Activated CD8-positive, alpha-beta memory T cell treated with anti-CD3 and anti-CD28 coated beads for 4 hours (primary cell): Measurements from ENCODE around the gene F5.

Experiments used
- DNase-seq, 2 donors: peaks; one replicate each; pipeline ENCODE4 v3.0.0-alpha.2; 2020; ENCODE audit warnings: low read depth in 2 of 2

F5 gene

GRCh38 chr1:169478094-169478672, 108.1 kb downstream of the F5 start:
- DNase-seq = no peak

- no peak for DNase-seq
Observed at GRCh38 chr1:169475806-169476387, 110.4 kb downstream of the F5 start.

DNA sequence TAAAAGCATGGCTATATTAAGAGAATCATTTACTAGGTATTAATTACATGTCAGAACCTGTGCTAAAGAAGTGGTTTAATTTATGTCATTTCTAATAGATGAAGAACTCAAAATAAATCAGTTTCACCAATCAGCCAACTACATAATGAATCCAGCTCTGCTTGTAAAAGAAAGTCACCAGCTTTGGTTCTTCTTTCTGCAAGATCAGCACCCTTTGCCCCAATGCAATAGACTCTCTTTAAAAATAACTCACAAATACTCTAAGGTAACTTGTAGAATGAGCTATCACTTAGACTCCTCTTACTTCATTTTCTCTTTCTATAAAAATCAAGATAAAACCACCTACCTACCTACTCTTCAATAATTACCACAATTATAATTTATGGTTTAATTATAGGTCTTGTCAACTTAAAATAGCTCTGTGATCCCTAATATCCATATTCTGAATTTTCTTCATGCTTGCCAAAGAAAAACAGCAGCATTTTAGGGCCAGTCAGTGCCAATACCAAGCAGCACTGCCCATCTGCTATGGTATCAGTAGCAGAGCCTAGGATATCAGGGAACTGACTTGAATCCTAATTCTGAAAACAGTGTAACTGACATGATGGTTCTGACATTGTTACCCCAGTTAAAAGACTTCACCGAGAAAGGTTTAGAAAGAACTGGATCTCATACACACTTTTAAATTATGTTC, 111.8 kb downstream of the F5 start:
- DNase-seq = no peak

DNA sequence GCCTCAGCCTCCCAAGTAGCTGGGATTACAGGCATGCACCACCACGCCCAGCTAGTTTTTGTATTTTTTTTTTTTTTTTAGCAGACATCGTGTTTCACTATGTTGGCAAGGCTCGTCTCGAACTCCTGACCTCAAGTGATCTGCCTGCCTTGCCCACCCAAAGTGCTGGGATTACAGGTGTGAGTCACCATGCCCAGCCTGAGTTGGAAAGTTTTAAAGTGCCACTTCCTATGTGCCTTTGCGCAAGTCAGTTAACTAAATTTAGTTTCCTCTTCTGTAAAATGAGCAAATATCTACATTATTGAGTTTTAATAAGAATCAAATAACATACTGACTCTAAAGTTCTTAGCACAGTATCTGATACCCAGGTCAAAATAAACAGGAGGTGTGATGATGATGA, 112.9 kb downstream of the F5 start:
- DNase-seq = no peak

DNA sequence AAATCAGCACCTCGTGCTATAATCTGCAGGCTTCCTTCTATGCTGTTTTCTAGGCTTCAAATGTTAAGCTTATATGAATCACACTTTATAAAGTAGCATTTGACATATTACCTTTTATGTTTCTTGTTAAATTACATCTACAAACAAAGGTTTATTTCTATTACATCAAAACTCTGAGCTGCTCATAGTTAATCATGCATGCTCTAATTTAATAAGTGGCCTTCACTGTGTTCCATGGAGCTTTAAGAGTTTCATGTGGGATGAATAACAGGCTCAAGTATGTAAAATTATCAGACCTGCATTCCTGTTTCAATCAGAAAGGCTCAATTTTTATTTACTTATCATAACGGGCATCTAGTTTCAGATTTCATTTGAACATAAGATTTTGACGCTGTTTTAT, 113.5 kb downstream of the F5 start:
- no peak for DNase-seq

DNA sequence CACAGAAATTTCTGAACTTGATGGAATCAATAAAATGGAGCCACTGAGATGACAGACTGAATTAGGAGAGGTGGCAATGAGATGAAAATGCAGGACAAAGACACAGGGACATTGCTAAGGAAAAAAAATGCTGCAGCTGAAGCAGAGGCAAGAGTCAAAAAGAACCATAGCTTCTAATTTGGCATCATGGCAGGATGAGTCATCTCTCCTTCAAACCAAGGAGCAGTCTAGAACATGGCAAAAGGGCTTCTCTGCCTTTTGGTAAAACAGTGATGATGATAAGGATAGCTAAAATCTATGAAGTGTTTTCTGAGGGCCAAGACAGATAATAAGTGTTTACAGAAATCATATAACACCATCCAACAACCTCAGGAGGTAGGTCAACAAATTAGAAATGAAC, 117.3 kb downstream of the F5 start:
- no peak for DNase-seq

- DNase-seq = no peak
Observed at GRCh38 chr1:169466259-169467230, 119.7 kb downstream of the F5 start.

- no peak for DNase-seq
Observed at GRCh38 chr1:169465281-169465680, 121.0 kb downstream of the F5 start.
